Occipital lobe (tissue), 2 donors: ENCODE data around the gene YTHDF1. TPM values are rescaled to one million over a fixed set of nuclear protein-coding genes. Genes with fewer than 3 reads are reported as not detected.
"Not testable (repeated sequence)": the region's sequence is repeated elsewhere in the genome, so short reads cannot be mapped to it uniquely, and the experiment has no call there.

Experiments
- DNase-seq: peaks from one replicate; lab custom pipeline; 2025; lab: John Stamatoyannopoulos, UW
- total RNA-seq: library from RNA; depleted of rRNA; stranded (reverse); fragments of >200 nt; gene quantifications from one replicate; pipeline ENCODE4 v1.2.3, GENCODE V29; 2014

YTHDF1 gene
- total RNA-seq, 1 donor from 2014 or later, result 20.1 TPM

DNA sequence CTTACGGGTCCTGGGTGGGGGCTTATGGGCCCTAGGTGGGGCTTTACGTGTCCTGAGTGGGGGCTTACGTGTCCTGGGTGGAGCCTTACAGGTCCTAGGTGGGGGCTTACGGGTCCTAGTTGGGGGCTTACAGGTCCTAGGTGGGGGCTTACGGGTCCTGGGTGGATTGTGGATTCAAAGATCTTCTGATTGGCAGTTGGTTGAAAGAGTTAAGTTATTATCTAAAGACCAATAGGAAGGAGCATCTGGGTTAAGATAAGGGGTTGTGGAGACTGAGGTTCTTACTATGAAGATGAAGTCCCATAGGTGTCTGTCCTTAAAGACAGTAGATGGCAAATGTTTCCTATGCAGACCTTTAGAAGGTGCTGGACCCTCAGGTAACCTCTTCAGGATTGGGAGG is 11.3 kb upstream of the YTHDF1 start:
- no peak for DNase-seq

- DNase-seq, result no peak
Observed at GRCh38 chr20:63226042-63226943, 10.4 kb upstream of the YTHDF1 start.

DNA sequence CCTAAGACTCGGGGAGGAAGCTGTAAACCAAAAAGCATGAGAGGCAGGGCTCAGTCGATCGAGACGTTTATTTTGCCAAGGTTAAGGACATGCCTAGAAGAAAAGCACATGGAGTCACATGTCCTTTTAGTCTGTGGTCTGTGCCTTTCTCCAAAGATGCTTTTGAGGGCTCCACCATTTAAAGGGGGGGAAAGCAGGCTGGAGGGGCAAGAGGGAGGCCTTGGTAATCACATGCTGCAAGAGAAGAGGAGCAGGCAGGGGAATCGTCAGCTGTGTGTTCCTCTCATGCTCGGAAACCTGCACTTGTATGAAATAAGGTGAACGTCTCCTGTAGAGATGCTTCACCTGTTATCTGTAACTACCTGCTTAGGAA is 9.1 kb upstream of the YTHDF1 start:
- no peak for DNase-seq

DNA sequence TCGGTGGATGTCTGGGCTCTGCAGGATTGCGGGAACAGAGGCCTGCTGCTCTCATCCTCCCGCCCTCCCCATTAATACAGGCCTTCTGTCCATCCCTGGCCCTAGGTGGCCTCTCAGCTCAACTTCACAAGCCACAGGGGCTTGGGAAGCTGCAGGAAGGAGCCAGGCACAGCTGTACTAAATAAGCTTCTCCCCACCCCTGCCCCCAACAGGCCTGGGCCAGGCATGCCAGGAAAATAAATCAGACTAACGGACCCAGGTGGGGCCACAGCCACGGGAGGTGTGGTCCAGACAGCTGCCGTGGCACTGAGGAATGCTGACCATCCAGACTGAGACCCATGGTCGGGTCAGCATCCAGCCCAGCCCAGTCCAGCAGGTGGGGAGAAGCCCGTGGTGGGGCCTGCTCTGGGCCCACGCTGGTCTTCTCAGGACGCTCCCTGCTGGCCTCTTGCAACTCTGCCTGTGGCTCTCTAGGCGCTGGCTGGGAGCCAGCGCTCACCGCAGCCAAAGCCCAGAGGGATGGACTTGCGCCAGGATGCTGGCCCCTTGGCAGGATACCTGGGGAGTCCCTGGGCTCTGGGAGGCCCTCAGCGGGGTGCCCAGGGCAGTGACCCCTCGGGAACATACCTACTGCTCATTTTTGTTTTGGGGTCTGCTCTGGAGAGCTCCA is 8.6 kb upstream of the YTHDF1 start:
- no peak for DNase-seq

DNA sequence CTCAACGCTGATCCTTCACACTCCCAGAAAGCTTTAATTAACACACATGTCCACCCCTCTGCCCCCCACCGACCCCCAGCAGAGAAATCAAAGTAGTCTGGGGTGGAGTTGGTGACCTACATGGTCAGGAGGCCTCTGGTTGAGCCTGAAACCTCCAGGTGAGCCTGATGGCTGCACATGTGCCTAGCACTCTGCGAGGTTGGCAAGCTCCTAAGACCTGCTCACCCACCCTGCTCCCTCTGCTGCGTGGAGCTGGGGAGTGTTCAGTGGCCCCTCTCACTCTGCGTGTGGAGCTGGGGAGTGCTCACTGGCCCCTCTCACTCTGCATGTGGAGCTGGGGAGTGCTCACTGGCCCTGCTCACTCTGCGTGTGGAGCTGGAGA is 7.9 kb upstream of the YTHDF1 start:
- no peak for DNase-seq

DNA sequence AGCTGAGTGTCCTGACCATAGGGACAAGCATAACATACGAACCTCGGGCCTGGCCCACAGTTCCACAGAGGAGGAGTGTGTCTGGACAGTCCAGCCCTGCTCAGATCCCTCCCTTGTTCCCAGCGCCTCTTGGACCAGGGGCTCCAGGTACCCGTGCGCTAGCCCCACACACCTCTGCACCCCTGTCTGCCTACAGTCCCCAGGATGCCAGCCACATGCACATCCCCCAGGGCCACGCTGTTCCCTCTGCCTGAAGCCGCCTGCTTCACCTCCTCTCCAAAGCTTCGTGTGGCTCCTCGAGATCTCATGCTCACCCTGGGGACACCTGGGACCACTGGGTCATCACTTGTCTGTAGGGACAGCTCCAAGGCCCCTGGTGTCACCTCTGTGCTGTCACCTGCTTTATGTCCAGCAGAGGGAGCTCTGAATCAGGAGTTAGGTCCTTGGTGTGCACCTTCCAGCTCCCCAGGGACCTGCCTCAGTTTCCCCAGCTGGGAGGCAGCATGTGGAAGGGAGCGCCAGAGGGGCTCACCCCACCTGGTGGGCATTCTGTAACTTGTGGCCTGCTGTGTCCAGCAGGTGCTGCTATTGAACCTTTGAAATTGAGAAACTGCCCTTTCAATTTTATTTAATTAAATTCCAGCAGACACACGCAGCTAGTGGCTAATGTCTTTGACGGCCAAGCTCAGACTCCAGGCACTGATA is 7.3 kb upstream of the YTHDF1 start:
- no peak for DNase-seq

DNA sequence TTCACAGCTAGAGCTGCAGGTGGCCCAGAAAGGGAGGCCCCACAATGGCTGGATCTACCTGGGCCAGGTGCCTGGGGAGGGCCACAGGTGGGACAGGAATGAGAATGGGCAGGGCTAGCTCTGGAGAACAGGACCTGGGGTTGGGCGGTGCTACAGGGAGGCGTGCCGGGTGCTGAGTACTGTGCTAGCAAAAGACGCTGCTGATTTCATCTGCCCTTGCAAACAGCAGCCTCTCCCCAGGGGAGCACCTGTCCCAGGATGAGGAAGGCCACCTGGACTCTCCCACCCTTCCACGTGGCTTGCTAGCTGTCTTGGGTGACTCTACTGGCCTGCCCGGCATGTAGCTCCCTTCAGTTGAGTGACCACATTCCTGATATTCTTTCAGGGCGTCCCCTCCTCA is 6.6 kb upstream of the YTHDF1 start:
- no peak for DNase-seq

- DNase-seq, result not testable (repeated sequence)
Observed at GRCh38 chr20:63221400-63222053, 5.6 kb upstream of the YTHDF1 start.

GRCh38 chr20:63220696-63221399 is 4.9 kb upstream of the YTHDF1 start:
- DNase-seq, result no peak

- no peak for DNase-seq
Observed at GRCh38 chr20:63219866-63220521, 4.1 kb upstream of the YTHDF1 start.

- no peak for DNase-seq
Observed at GRCh38 chr20:63219447-63219821, 3.5 kb upstream of the YTHDF1 start.

- no peak for DNase-seq
Observed at GRCh38 chr20:63218701-63219446, 2.9 kb upstream of the YTHDF1 start.

GRCh38 chr20:63217706-63218105 is 1.8 kb upstream of the YTHDF1 start:
- no peak for DNase-seq

DNA sequence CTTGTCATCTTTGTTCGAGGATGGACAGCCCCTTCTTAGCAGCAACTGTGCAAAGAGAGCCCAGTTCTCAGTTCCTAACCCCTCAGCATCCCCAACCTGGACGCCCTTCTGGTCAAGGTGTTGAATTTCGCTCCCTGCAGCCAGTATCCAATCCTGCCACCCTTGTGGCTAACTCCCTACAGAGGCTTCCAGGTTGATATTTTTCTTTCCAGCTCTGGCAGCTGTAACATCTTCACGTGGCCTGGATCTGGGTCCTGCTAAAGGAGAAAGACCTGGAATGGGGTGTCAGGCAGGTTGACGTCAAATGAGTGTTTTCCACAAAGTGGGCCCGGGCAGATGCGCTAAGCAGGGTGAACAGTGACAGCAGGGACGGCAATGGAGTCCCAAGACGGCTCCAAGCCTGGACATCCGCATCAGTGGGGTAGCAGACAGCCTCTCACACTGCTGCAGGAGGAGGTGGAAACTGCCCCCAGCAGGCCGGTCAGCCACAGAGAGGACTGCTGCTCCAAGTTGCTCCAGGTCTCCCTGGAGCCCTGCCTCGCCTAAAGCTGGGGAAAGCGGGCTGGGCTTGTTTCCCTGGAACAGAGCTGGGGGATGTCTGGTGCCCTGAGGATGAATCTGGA is 1.0 kb upstream of the YTHDF1 start:
- no peak for DNase-seq

- DNase-seq, result no peak
Observed at GRCh38 chr20:63215101-63216040, 560 bp downstream of the YTHDF1 start.

DNA sequence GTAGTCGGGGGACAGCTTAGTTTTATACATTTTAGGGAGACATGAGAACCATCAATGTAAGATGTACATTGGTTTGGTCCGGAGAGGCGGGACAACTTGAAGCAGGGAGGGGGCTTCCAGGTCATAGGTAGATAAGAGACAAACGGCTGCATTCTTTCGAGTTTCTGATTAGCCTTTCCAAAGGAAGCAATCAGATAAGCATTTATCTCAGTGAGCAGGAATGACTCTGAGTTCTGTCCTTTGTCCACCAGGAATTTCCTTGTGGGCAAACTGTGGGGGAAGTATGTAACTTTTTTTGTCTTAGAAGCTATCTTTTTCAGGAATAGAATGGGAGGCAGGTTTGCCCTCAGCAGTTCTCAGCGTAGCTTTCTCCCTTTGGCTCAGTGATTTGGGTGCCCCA is 1.4 kb downstream of the YTHDF1 start:
- DNase-seq, result no peak

- no peak for DNase-seq
Observed at GRCh38 chr20:63212792-63213191, 3.1 kb downstream of the YTHDF1 start.

DNA sequence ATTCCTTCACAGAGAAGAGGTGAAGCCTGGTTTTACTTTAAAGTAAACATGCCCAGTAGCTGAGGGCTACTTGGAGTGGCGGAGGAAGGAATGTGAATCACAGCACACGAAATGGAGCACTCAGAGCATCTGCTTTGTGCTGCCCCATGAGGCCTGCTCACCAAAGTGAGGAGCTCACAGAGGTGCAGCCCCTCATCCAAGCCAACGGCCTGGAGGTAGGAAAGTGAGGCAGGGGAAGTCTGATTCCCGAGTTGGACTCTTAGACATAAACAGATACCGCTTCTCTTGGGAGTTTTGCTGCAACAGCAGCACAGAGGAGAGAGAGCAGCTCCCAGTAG is 3.6 kb downstream of the YTHDF1 start:
- no peak for DNase-seq
